ENCODE results near the gene KCNH6. TPM values are rescaled to one million over a fixed set of nuclear protein-coding genes. Genes with fewer than 3 reads are reported as not detected.

The KCNH6 gene
- total RNA-seq, 4 donors from 2014 or later, result not detected

- no peaks in the 10 kb centered on the region for H3K9me3 ChIP-seq
- no peak overlapping the region for H3K4me3 ChIP-seq
- peaks cover 0 to 57% (median 13%) of the 10 kb centered on the region in 4 donors for H3K27me3 ChIP-seq
- peaks cover 0 to 5% (median 0%) of the 10 kb centered on the region in 4 donors for H3K36me3 ChIP-seq
- DNase-seq (ENCODE audit: extremely low spot score), result no peak
- 91% methylated on average over 16 of the region's 16 CpGs for WGBS
- peaks cover 16 to 22% (median 19%) of the 10 kb centered on the region in 4 donors for H3K4me1 ChIP-seq
- no peak for TF ChIP-seq POLR2A (IDR thresholded peaks at IDR 0.05; ENCODE audit: low read depth)
- no peak for TF ChIP-seq CTCF (IDR thresholded peaks at IDR 0.05)
- no peak for TF ChIP-seq POLR2AphosphoS5 (IDR thresholded peaks at IDR 0.05)
- no peak for TF ChIP-seq EP300 (IDR thresholded peaks at IDR 0.05)
- no peak overlapping the region for H3K27ac ChIP-seq (replicated peaks in 1 of 4)
- intact Hi-C loops (cut with DNase I), result no loop called here
Observed at GRCh38 chr17:63482509-63482908, 40.6 kb upstream of the KCNH6 start.

- H3K9me3 ChIP-seq, result no peaks in the 10 kb centered on the region
- peaks cover 11 to 17% (median 14%) of the 10 kb centered on the region in 4 donors for H3K4me1 ChIP-seq
- 88% methylated on average over 10 of the region's 10 CpGs for WGBS
- peaks cover 0 to 5% (median 0%) of the 10 kb centered on the region in 4 donors for H3K36me3 ChIP-seq
- TF ChIP-seq POLR2A (IDR thresholded peaks at IDR 0.05; ENCODE audit: low read depth), result no peak
- no peak for TF ChIP-seq CTCF (IDR thresholded peaks at IDR 0.05)
- no peak for TF ChIP-seq POLR2AphosphoS5 (IDR thresholded peaks at IDR 0.05)
- H3K27me3 ChIP-seq, result peaks cover 0 to 55% (median 10%) of the 10 kb centered on the region in 4 donors
- no peak overlapping the region for H3K27ac ChIP-seq (replicated peaks in 1 of 4)
- no peak for DNase-seq (ENCODE audit: extremely low spot score)
- H3K4me3 ChIP-seq, result no peak overlapping the region
- intact Hi-C loops (cut with DNase I), result no loop called here
Observed at GRCh38 chr17:63483038-63483437, 40.1 kb upstream of the KCNH6 start.

GRCh38 chr17:63483655-63484575 lies 39.2 kb upstream of the KCNH6 start:
- TF ChIP-seq POLR2A (IDR thresholded peaks at IDR 0.05; ENCODE audit: low read depth) (no peak), CTCF (IDR thresholded peaks at IDR 0.05) (no peak), EP300 (IDR thresholded peaks at IDR 0.05) (no peak), POLR2AphosphoS5 (IDR thresholded peaks at IDR 0.05) (no peak)
- peaks cover 0 to 46% (median 7%) of the 10 kb centered on the region in 4 donors for H3K27me3 ChIP-seq
- H3K9me3 ChIP-seq, result no peaks in the 10 kb centered on the region
- WGBS, result 96% methylated on average over 6 of the region's 16 CpGs
- intact Hi-C loops (cut with DNase I), result no loop called here
- peaks cover 2 to 8% (median 5%) of the 10 kb centered on the region in 4 donors for H3K4me1 ChIP-seq
- H3K27ac ChIP-seq (replicated peaks in 1 of 4), result no peak overlapping the region
- H3K4me3 ChIP-seq, result no peak overlapping the region
- peaks cover 0 to 5% (median under 1%) of the 10 kb centered on the region in 4 donors for H3K36me3 ChIP-seq
- DNase-seq (ENCODE audit: extremely low spot score), result no peak

- peaks cover 0 to 5% (median 2%) of the 10 kb centered on the region in 4 donors for H3K36me3 ChIP-seq
Observed at GRCh38 chr17:63486317-63487013, 36.7 kb upstream of the KCNH6 start.

More at GRCh38 chr17:63486317-63487013, 36.7 kb upstream of the KCNH6 start:
- Histone ChIP-seq H3K9me3 (no peaks in the 10 kb centered on the region), H3K27ac (replicated peaks in 1 of 4) (no peak overlapping the region), H3K27me3 (peaks cover 0 to 20% (median 0%) of the 10 kb centered on the region in 4 donors), H3K4me3 (no peak overlapping the region), H3K4me1 (no peaks in the 10 kb centered on the region)
- TF ChIP-seq CTCF (IDR thresholded peaks at IDR 0.05), result no peak
- no peak for TF ChIP-seq POLR2A (IDR thresholded peaks at IDR 0.05; ENCODE audit: low read depth)
- no peak for TF ChIP-seq POLR2AphosphoS5 (IDR thresholded peaks at IDR 0.05)
- TF ChIP-seq EP300 (IDR thresholded peaks at IDR 0.05), result no peak
- intact Hi-C loops (cut with DNase I), result no loop called here
- no peak for DNase-seq (ENCODE audit: extremely low spot score)
- 83% methylated on average over 12 of the region's 12 CpGs for WGBS

All from esophagus muscularis mucosa (tissue), 4 donors.